B cell (primary cell): Measurements from ENCODE around the gene B4GALNT4. TPM values are rescaled to one million over a fixed set of nuclear protein-coding genes. Genes with fewer than 3 reads are reported as not detected.
A peak's percentile ranks its signal among the peaks of the same experiment; 100 is the strongest.

Experiments
- ATAC-seq: fragments of 200-7000 bp; cut with Tn5 transposase; one replicate; pipeline ENCODE4 v1.10.0; 2021; ENCODE audit warnings: low read depth, mild to moderate bottlenecking, moderate number of reproducible peaks, moderate library complexity
- CTCF ChIA-PET: fragments of 350-600 bp; sonication (Branson Sonifier 250); formaldehyde crosslinking; loops from one replicate; lab custom pipeline; 2021; ENCODE audit warnings: antibody characterized with exemption, inconsistent platforms; lab: Charles Lee
- POLR2A ChIA-PET: fragments of 350-600 bp; sonication (Branson Sonifier 250); formaldehyde crosslinking; loops from one replicate; lab custom pipeline; 2021; ENCODE audit warnings: antibody characterized with exemption; lab: Charles Lee
- DNase-seq: peaks from one replicate; pipeline ENCODE4 v3.0.0; 2013
- H2AFZ ChIP-seq: 2 replicates; pipeline ENCODE4 v1.6.1; 2012; ENCODE audit warnings: mild to moderate bottlenecking, low read depth, low read length; ENCODE audit not compliant: insufficient read depth, poor library complexity, severe bottlenecking
- H3K27ac ChIP-seq, 2 donors: 1 replicate in 1 of 2; 2 replicates in 1 of 2; pipeline ENCODE4 v1.5.1; 2012 to 2013; ENCODE audit warnings: low read length in 2 of 2, mild to moderate bottlenecking in 2 of 2, moderate library complexity in 1 of 2
- H3K27me3 ChIP-seq, 4 experiments: fragments of 200-600 bp in 1 of 4; sonication (generic) in 1 of 4; replicated peaks in 1 of 4; 1 replicate in 2 of 4; 2 replicates in 2 of 4; pipeline versions ENCODE4 v1.6.1 to v1.7.0; 2013 to 2016; ENCODE audit warnings: low read length in 3 of 4, mild to moderate bottlenecking in 2 of 4, mixed read lengths in 1 of 4, moderate library complexity in 1 of 4; ENCODE audit not compliant: insufficient read depth in 4 of 4, control insufficient read depth in 3 of 4; ENCODE audit errors: control extremely low read depth in 1 of 4
- H3K36me3 ChIP-seq, 2 experiments: replicated peaks in 1 of 2; 1 replicate in 1 of 2; 2 replicates in 1 of 2; pipeline versions ENCODE4 v1.6.1 to v1.7.1; 2013; ENCODE audit warnings: low read length in 1 of 2; ENCODE audit not compliant: insufficient read depth in 2 of 2, control insufficient read depth in 1 of 2; ENCODE audit errors: control extremely low read depth in 1 of 2, extremely low read depth in 1 of 2
- H3K4me1 ChIP-seq, 2 donors: fragments of 200-600 bp in 1 of 2; sonication (generic) in 1 of 2; 1 replicate in 1 of 2; 2 replicates in 1 of 2; pipeline versions ENCODE4 v1.5.1 to v1.6.1; 2013 to 2017; ENCODE audit warnings: low read length in 2 of 2; ENCODE audit not compliant: control insufficient read depth in 2 of 2, insufficient read depth in 2 of 2
- H3K4me2 ChIP-seq: replicated peaks from 2 replicates; pipeline ENCODE3; 2012; ENCODE audit warnings: mild to moderate bottlenecking, low read depth, low read length; ENCODE audit not compliant: poor library complexity, severe bottlenecking
- H3K4me3 ChIP-seq, 5 experiments: fragments of 200-600 bp in 1 of 5; sonication (generic) in 1 of 5; 1 replicate in 3 of 5; 2 replicates in 2 of 5; pipeline versions ENCODE4 v1.5.1 to v1.7.0; 2011 to 2016; ENCODE audit warnings: low read length in 4 of 5, mild to moderate bottlenecking in 4 of 5, low read depth in 2 of 5, control low read depth in 1 of 5, moderate library complexity in 1 of 5; ENCODE audit not compliant: insufficient read depth in 1 of 5; ENCODE audit errors: control extremely low read depth in 1 of 5, extremely low read depth in 1 of 5
- H3K79me2 ChIP-seq: fragments of 200-600 bp; sonication (generic); one replicate; pipeline ENCODE4 v1.6.0; 2016; ENCODE audit warnings: low read length; ENCODE audit not compliant: control insufficient read depth, insufficient read depth
- H3K9ac ChIP-seq: fragments of 200-600 bp; sonication (generic); 2 replicates; pipeline ENCODE4 v1.6.1; 2017; ENCODE audit warnings: mild to moderate bottlenecking, low read length, moderate library complexity
- H3K9me3 ChIP-seq, 3 donors: one replicate each; pipeline versions ENCODE4 v1.6.1 to v1.7.1; 2013; ENCODE audit warnings: low read length in 2 of 3; ENCODE audit not compliant: control insufficient read depth in 2 of 3, insufficient read depth in 1 of 3; ENCODE audit errors: control extremely low read depth in 1 of 3
- H4K20me1 ChIP-seq: 2 replicates; pipeline ENCODE4 v1.6.0; 2012; ENCODE audit warnings: mild to moderate bottlenecking, low read length; ENCODE audit not compliant: insufficient read depth, control insufficient read depth, poor library complexity, severe bottlenecking
- H3K27ac Mint-ChIP-seq: one replicate; pipeline ENCODE4 v1.8.0; 2021; ENCODE audit warnings: mixed read lengths
- H3K27me3 Mint-ChIP-seq: one replicate; pipeline ENCODE4 v1.8.0; 2021; ENCODE audit warnings: mixed read lengths
- H3K4me1 Mint-ChIP-seq: one replicate; pipeline ENCODE4 v1.8.0; 2021; ENCODE audit warnings: mixed read lengths
- H3K4me3 Mint-ChIP-seq: one replicate; pipeline ENCODE4 v1.8.0; 2021; ENCODE audit warnings: mixed read lengths
- H3K9me3 Mint-ChIP-seq: one replicate; pipeline ENCODE4 v1.8.0; 2022; ENCODE audit warnings: mixed read lengths; ENCODE audit not compliant: insufficient read depth
- EZH2 ChIP-seq: IDR thresholded peaks from 2 replicates; pipeline ENCODE4 v1.6.1; 2012; ENCODE audit warnings: borderline replicate concordance, low read depth, mild to moderate bottlenecking, moderate library complexity, low read length; ENCODE audit not compliant: insufficient read depth, poor library complexity, severe bottlenecking
- WGBS: methylation state at CpG from one replicate; pipeline ENCODE4 v1.1.5; 2013; ENCODE audit warnings: missing lambda C conversion rate; ENCODE audit not compliant: insufficient coverage; 5-methylcytosine and 5-hydroxymethylcytosine counted together
- intact Hi-C: fragments of 100-400 bp; cut with micrococcal nuclease; formaldehyde crosslinking; loops from one replicate; pipeline ENCODE4 v1.10.0; 2022
- polyA plus RNA-seq: library from polyadenylated mRNA; depleted of rRNA; stranded (reverse); fragments of >200 nt; gene quantifications from 2 replicates; pipeline ENCODE4 v1.2.3, GENCODE V29; 2012
- total RNA-seq, 2 donors: library from RNA; stranded (reverse); fragments of 120-200 nt in 1 of 2; gene quantifications; 1 replicate in 1 of 2; 2 replicates in 1 of 2; pipeline versions ENCODE4 v1.2.3 to v1.2.4, GENCODE V29; 2013 to 2022
- TF ChIP-seq, protein P1 (sequence below): fragments of 200-600 bp; IDR thresholded peaks from one replicate; pipeline ENCODE4 v1.8.0; 2022; ENCODE audit warnings: antibody characterized with exemption, mild to moderate bottlenecking

The B4GALNT4 gene
- total and polyA plus RNA-seq, 2 donors (not counting 1 experiment from before 2014, with no cell fraction given), result not detected

DNA sequence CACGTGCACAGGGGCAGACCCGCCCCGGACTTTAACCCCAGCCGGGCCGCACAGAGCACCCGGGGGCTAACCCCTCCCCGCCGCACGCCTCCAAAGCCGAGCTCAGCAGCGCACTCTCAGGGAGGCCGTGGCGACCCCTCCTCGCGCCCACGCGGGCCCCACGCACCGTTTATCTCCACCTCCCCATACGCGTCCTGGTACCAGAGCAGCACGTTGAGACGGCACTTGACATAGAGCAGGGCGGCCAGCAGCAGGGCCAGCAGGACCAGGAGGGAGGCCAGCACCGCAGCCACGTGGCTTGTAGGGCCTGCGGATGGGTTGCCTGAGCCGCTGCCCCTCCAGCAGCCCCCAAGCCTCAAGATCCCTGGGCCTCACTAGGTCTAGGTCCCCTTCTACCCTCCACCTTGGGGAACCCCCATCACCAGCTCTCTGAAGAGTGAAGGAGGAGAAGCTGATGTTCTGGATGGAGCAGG, 38.4 kb downstream of the B4GALNT4 start:
- Mint-ChIP-seq H3K4me1 (peaks cover 7% of the 10 kb centered on the region), H3K27me3 (no peaks in the 10 kb centered on the region), H3K9me3 (no peaks in the 10 kb centered on the region), H3K27ac (peak overlapping the region; percentile 46), H3K4me3 (peak overlapping the region; percentile 52)
- H3K27me3 ChIP-seq, result peaks cover 0 to 11% (median 0%) of the 10 kb centered on the region in 4 experiments
- no peaks in the 10 kb centered on the region for H3K36me3 ChIP-seq
- no peak for TF ChIP-seq EZH2
- TF ChIP-seq, protein P1, sequence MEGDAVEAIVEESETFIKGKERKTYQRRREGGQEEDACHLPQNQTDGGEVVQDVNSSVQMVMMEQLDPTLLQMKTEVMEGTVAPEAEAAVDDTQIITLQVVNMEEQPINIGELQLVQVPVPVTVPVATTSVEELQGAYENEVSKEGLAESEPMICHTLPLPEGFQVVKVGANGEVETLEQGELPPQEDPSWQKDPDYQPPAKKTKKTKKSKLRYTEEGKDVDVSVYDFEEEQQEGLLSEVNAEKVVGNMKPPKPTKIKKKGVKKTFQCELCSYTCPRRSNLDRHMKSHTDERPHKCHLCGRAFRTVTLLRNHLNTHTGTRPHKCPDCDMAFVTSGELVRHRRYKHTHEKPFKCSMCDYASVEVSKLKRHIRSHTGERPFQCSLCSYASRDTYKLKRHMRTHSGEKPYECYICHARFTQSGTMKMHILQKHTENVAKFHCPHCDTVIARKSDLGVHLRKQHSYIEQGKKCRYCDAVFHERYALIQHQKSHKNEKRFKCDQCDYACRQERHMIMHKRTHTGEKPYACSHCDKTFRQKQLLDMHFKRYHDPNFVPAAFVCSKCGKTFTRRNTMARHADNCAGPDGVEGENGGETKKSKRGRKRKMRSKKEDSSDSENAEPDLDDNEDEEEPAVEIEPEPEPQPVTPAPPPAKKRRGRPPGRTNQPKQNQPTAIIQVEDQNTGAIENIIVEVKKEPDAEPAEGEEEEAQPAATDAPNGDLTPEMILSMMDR, result no peak
- DNase-seq (peak; percentile 50), ATAC-seq (no peak)
- intact Hi-C loops, result loop anchor here (1.0 kb wide), 2 partner anchors 41 to 200 kb away; partner anchors contain the start of genes BET1L and RIC8A
- H3K79me2 ChIP-seq, result no peaks in the 10 kb centered on the region
- peak overlapping the region in 1 of 2 donors; percentile 3 for H3K27ac ChIP-seq
- H3K4me3 ChIP-seq, result peak overlapping the region in 1 of 5 experiments; percentile 35
- CTCF ChIA-PET, result interaction anchor here (1.2 to 3.0 kb wide), 5 partner anchors 9 to 201 kb away, joined by 3 to 34 read pairs (median 6); partner anchors contain the start of genes BET1L, PTDSS2 and RIC8A
- peaks cover 0 to 6% (median 0%) of the 10 kb centered on the region in 3 donors for H3K9me3 ChIP-seq
- peak overlapping the region; percentile 62 for H3K4me2 ChIP-seq
- H4K20me1 ChIP-seq, result peaks cover 10% of the 10 kb centered on the region
- POLR2A ChIA-PET, result interaction anchor here (0.9 to 2.2 kb wide), 11 partner anchors 7 to 200 kb away, joined by 3 to 23 read pairs (median 6); partner anchors contain the start of genes BET1L, HRAS, LRRC56 and PHRF1
- no peak overlapping the region for H3K9ac ChIP-seq
- H3K4me1 ChIP-seq, result peaks cover 7 to 19% of the 10 kb centered on the region in 2 donors
- 88% methylated on average over 26 of the region's 28 CpGs for WGBS
- peak overlapping the region; percentile 44 for H2AFZ ChIP-seq
